Activated CD8-positive, alpha-beta T cell treated with anti-CD3 and anti-CD28 coated beads for 36 hours (primary cell): ENCODE results near the gene COL6A5. TPM values are rescaled to one million over a fixed set of nuclear protein-coding genes. Genes with fewer than 3 reads are reported as not detected.

Experiments
- ATAC-seq: fragments of 200-7000 bp; cut with Tn5 transposase; one replicate; pipeline ENCODE4 v1.10.0; 2021; ENCODE audit warnings: mild to moderate bottlenecking, moderate library complexity
- CTCF ChIA-PET: fragments of 350-600 bp; sonication (Branson Sonifier 250); formaldehyde crosslinking; loops from one replicate; lab custom pipeline; 2021; ENCODE audit warnings: antibody characterized with exemption; lab: Charles Lee
- POLR2A ChIA-PET: fragments of 350-600 bp; sonication (Branson Sonifier 250); formaldehyde crosslinking; loops from one replicate; lab custom pipeline; 2021; ENCODE audit warnings: antibody characterized with exemption; lab: Charles Lee
- DNase-seq: peaks from one replicate; pipeline ENCODE4 v3.0.0-alpha.2; 2020
- H3K27ac Mint-ChIP-seq: one replicate; pipeline ENCODE4 v1.8.0; 2021; ENCODE audit warnings: mild to moderate bottlenecking, mixed read lengths
- H3K27me3 Mint-ChIP-seq: one replicate; pipeline ENCODE4 v1.8.0; 2021; ENCODE audit warnings: mixed read lengths
- H3K36me3 Mint-ChIP-seq: one replicate; pipeline ENCODE4 v1.8.0; 2021; ENCODE audit warnings: low read depth, mixed read lengths
- H3K4me1 Mint-ChIP-seq: one replicate; pipeline ENCODE4 v1.8.0; 2021; ENCODE audit warnings: low read depth, mixed read lengths
- H3K4me3 Mint-ChIP-seq: one replicate; pipeline ENCODE4 v1.8.0; 2021; ENCODE audit warnings: mild to moderate bottlenecking, moderate library complexity, mixed read lengths
- H3K9me3 Mint-ChIP-seq: one replicate; pipeline ENCODE4 v1.8.0; 2021; ENCODE audit warnings: mixed read lengths
- CTCF ChIP-seq: fragments of 200-600 bp; IDR thresholded peaks from one replicate; pipeline ENCODE4 v1.8.0; 2022; ENCODE audit warnings: antibody characterized with exemption, mild to moderate bottlenecking
- intact Hi-C: fragments of 100-400 bp; cut with micrococcal nuclease; formaldehyde crosslinking; loops from one replicate; pipeline ENCODE4 v1.10.0; 2022
- total RNA-seq, 2 experiments: library from RNA; stranded (reverse); gene quantifications; one replicate each; pipeline ENCODE4 v1.2.3, GENCODE V29; 2021

The COL6A5 gene
- total RNA-seq, 2 experiments from 2014 or later: not detected

- intact Hi-C loops: no loop called here
- ChIA-PET POLR2A (no interaction called here), CTCF (no interaction called here)
- H3K9me3 Mint-ChIP-seq: no peaks in the 10 kb centered on the region
- DNase-seq (no peak), ATAC-seq (no peak)
- H3K4me1 Mint-ChIP-seq: no peaks in the 10 kb centered on the region
- H3K36me3 Mint-ChIP-seq: no peaks in the 10 kb centered on the region
- no peak overlapping the region for H3K27ac Mint-ChIP-seq
- no peak for TF ChIP-seq CTCF
- peaks cover 27% of the 10 kb centered on the region for H3K27me3 Mint-ChIP-seq
- no peak overlapping the region for H3K4me3 Mint-ChIP-seq
Observed at GRCh38 chr3:130312374-130312773, 33.1 kb upstream of the COL6A5 start.

- H3K27ac Mint-ChIP-seq: no peak overlapping the region
- CTCF ChIA-PET: no interaction called here
- TF ChIP-seq CTCF: no peak
- H3K4me3 Mint-ChIP-seq: no peak overlapping the region
- DNase-seq (no peak), ATAC-seq (no peak)
- H3K9me3 Mint-ChIP-seq: peaks cover 3% of the 10 kb centered on the region
- no peaks in the 10 kb centered on the region for H3K4me1 Mint-ChIP-seq
- POLR2A ChIA-PET: no interaction called here
- H3K36me3 Mint-ChIP-seq: no peaks in the 10 kb centered on the region
- H3K27me3 Mint-ChIP-seq: peaks cover 24% of the 10 kb centered on the region
- intact Hi-C loops: no loop called here
Observed at GRCh38 chr3:130316169-130316568, 29.3 kb upstream of the COL6A5 start.

- no peak for TF ChIP-seq CTCF
- Mint-ChIP-seq H3K36me3 (no peaks in the 10 kb centered on the region), H3K27ac (no peak overlapping the region), H3K4me1 (no peaks in the 10 kb centered on the region), H3K27me3 (peaks cover 25% of the 10 kb centered on the region), H3K9me3 (peaks cover 3% of the 10 kb centered on the region), H3K4me3 (no peak overlapping the region)
- ATAC-seq: no peak
- POLR2A ChIA-PET: no interaction called here
- intact Hi-C loops: no loop called here
- CTCF ChIA-PET: no interaction called here
- DNase-seq: no peak
Observed at GRCh38 chr3:130323503-130323902, 22.0 kb upstream of the COL6A5 start.

GRCh38 chr3:130340766-130341165, 4.7 kb upstream of the COL6A5 start:
- TF ChIP-seq CTCF: no peak
- ATAC-seq (no peak), DNase-seq (no peak)
- Mint-ChIP-seq H3K36me3 (no peaks in the 10 kb centered on the region), H3K4me1 (peaks cover 5% of the 10 kb centered on the region), H3K4me3 (no peak overlapping the region), H3K27me3 (peaks cover 24% of the 10 kb centered on the region), H3K9me3 (peaks cover 21% of the 10 kb centered on the region), H3K27ac (no peak overlapping the region)
- ChIA-PET POLR2A (no interaction called here), CTCF (no interaction called here)
- intact Hi-C loops: no loop called here

GRCh38 chr3:130341388-130341787, 4.1 kb upstream of the COL6A5 start:
- Mint-ChIP-seq H3K27me3 (peaks cover 27% of the 10 kb centered on the region), H3K36me3 (no peaks in the 10 kb centered on the region), H3K4me1 (peaks cover 5% of the 10 kb centered on the region), H3K4me3 (no peak overlapping the region), H3K9me3 (peaks cover 16% of the 10 kb centered on the region), H3K27ac (no peak overlapping the region)
- ChIA-PET POLR2A (no interaction called here), CTCF (no interaction called here)
- TF ChIP-seq CTCF: no peak
- peak; percentile 20 for ATAC-seq
- intact Hi-C loops: no loop called here
- DNase-seq: no peak
